Measurements from ENCODE around the gene ACSM2B. TPM values are rescaled to one million over a fixed set of nuclear protein-coding genes. Genes with fewer than 3 reads are reported as not detected.

ACSM2B gene
- total RNA-seq, 1 experiment from 2014 or later, result not detected

DNA sequence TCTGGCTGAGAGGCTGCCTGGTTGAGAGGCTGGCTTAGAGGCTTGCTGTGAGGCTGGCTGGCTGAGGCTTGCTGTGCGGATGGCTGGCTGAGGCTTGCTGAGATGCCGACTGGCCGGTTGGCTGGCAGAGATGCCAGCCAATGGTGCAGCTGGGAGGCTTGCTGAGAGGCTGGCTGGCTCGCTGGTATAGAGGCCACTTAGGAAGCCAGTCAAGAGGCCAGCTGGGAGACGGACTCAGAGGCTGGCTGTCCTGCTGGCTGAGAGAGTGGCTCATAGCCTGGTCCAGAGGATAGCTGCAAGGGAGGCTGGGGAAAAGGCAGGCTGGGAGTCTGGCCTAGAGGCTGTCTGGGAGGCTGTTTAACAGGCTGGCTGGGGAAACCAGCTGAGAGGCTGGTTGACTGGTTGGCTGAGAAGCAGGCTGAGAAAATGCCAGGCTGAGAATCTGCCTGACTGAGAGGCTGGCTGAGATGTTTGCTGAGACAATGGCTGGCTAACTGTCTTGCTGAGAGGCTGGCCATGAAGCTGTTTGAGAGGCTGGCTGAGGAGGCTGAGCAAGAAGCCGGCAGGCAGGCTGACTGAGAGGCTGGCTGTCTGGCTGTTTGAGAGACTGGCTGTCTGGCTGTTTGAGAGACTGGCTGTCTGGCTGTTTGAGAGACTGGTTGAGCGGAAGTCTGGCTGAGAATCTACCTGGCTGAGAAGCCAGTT is 37.5 kb upstream of the ACSM2B start:
- H3K36me3 ChIP-seq (ENCODE audit: low read depth, low read length), result no peaks in the 10 kb centered on the region
- no peak for DNase-seq
- no peaks in the 10 kb centered on the region for H3K4me1 ChIP-seq (ENCODE audit: insufficient read depth, low read length)
- POLR2A ChIA-PET (ENCODE audit: unreplicated experiment), result no interaction called here
- no peaks in the 10 kb centered on the region for H3K9me2 ChIP-seq (replicated peaks; ENCODE audit: low read length)
- TF ChIP-seq EZH2 (IDR thresholded peaks at IDR 0.05; ENCODE audit: low read length, unreplicated experiment) (no peak), EZH2phosphoT487 (IDR thresholded peaks at IDR 0.05; ENCODE audit: borderline replicate concordance, low read length) (no peak), CTCF (conservative IDR thresholded peaks at IDR 0.05; ENCODE audit: low read depth, low read length) (no peak)
- no peak overlapping the region for H2AFZ ChIP-seq (ENCODE audit: low read length)
- no peaks in the 10 kb centered on the region for H3F3A ChIP-seq (ENCODE audit: low read length, unreplicated experiment)
- no peak overlapping the region for H3K27ac ChIP-seq (ENCODE audit: low read length)
- CTCF ChIA-PET, result no interaction called here
- ATAC-seq, result no peak
- H3K79me2 ChIP-seq (ENCODE audit: low read length), result no peaks in the 10 kb centered on the region
- BruUV-seq (replicated peaks), result no TSS peak
- H3K4me2 ChIP-seq (ENCODE audit: low read length), result no peak overlapping the region
- H3K9ac ChIP-seq (ENCODE audit: low read length), result no peak overlapping the region
- H3K9me3 ChIP-seq (ENCODE audit: low read length), result no peaks in the 10 kb centered on the region
- H3K4me3 ChIP-seq (ENCODE audit: low read length), result no peak overlapping the region
- peaks cover 7% of the 10 kb centered on the region; the same call in 1 of the 2 replicates for H3K27me3 ChIP-seq (ENCODE audit: low read length)
- intact Hi-C loops (cut with micrococcal nuclease), result no loop called here
- no peaks in the 10 kb centered on the region for H4K20me1 ChIP-seq (ENCODE audit: low read length)

DNA sequence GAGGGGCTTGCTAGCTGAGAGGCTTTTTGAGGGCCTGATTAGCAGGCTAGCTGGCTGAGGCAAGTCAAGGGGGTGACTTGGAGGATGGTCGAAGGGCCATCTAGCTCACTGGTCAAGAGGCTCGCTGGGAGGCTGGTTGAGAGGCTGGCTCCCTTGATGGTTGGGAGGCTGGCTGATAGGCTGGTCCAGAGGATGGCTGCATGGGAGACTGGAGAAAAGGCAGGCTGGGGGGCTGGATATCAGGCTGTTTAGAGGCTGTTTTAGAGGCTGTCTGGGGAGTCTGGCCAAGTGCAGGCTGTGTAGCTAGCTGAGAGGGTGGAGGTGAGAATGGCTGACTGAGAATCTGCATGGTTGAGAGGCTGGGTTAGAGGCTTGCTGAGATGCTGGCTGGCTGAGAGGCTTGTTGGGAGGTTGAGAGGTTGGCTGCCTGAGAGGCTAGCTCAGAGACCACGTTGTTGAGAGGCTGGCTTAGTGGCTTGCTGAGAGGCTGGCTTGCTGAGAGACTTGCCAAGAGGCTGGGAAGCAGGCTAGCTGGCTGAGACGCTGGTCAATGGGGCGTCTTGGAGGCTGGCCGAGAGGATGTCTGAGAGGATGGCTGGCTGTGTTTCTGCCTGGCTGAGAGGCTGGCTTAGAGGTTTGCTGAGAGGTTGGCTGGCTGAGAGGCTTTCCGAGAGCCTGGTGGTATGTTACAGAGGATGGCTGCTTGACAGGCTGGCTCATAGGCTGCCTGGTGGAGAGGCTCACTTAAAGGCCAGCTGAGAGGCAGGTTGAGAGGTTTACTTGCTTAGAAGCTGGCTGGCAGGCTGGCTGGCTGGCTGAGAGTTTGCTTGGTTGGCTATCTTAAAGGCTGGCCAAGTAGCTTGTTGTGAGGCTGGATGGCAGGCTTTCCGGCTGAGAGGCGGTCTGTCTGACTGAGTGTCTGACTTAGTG is 36.6 kb upstream of the ACSM2B start:
- H3K79me2 ChIP-seq (ENCODE audit: low read length), result no peaks in the 10 kb centered on the region
- no peaks in the 10 kb centered on the region for H3K36me3 ChIP-seq (ENCODE audit: low read depth, low read length)
- CTCF ChIA-PET, result no interaction called here
- no peaks in the 10 kb centered on the region for H3F3A ChIP-seq (ENCODE audit: low read length, unreplicated experiment)
- no TSS peak for BruUV-seq (replicated peaks)
- TF ChIP-seq EZH2 (IDR thresholded peaks at IDR 0.05; ENCODE audit: low read length, unreplicated experiment) (no peak), EZH2phosphoT487 (IDR thresholded peaks at IDR 0.05; ENCODE audit: borderline replicate concordance, low read length) (no peak), CTCF (conservative IDR thresholded peaks at IDR 0.05; ENCODE audit: low read depth, low read length) (no peak)
- H3K9me3 ChIP-seq (ENCODE audit: low read length), result no peaks in the 10 kb centered on the region
- H3K27ac ChIP-seq (ENCODE audit: low read length), result no peak overlapping the region
- H3K9me2 ChIP-seq (replicated peaks; ENCODE audit: low read length), result no peaks in the 10 kb centered on the region
- POLR2A ChIA-PET (ENCODE audit: unreplicated experiment), result no interaction called here
- H2AFZ ChIP-seq (ENCODE audit: low read length), result no peak overlapping the region
- no peaks in the 10 kb centered on the region for H4K20me1 ChIP-seq (ENCODE audit: low read length)
- no peak overlapping the region for H3K4me3 ChIP-seq (ENCODE audit: low read length)
- ATAC-seq (no peak), DNase-seq (no peak)
- no peak overlapping the region for H3K9ac ChIP-seq (ENCODE audit: low read length)
- no peaks in the 10 kb centered on the region for H3K4me1 ChIP-seq (ENCODE audit: insufficient read depth, low read length)
- no peak overlapping the region for H3K4me2 ChIP-seq (ENCODE audit: low read length)
- H3K27me3 ChIP-seq (ENCODE audit: low read length), result peaks cover 7% of the 10 kb centered on the region; the same call in 1 of the 2 replicates
- intact Hi-C loops (cut with micrococcal nuclease), result no loop called here

Measured in PC-3 (cell line).